ENCODE results near the gene GADD45A.
"Not testable (repeated sequence)": the region's sequence is repeated elsewhere in the genome, so short reads cannot be mapped to it uniquely, and the experiment has no call there.

Gene GADD45A

GRCh38 chr1:67719329-67720196, 34.6 kb downstream of the GADD45A start:
- DNase-seq (ENCODE audit: low read depth in 2 of 2): no peak

DNA sequence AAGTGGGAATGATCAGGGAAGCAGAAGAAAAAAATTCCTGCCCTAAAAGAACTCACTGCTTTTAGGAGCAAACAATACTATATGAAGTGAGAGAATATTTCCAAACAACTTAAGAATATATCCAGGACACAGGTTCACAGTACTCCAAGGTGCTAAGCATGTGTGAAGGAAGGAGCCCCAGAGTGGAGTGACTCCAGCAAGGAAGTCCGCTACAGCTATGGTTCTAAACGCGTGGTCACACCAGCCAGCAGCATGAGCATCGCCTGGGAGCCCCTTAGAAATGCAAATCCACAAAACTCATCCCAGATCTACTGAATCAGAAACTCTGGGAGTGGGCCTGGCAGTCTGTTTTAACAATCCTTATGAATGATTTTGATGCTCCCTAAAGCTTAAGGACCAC, 36.1 kb downstream of the GADD45A start:
- no peak for DNase-seq (ENCODE audit: low read depth in 2 of 2)

- no peak for DNase-seq (ENCODE audit: low read depth in 2 of 2)
These were observed 36.8 kb downstream of the GADD45A start for GRCh38 chr1:67721650-67722291.

DNA sequence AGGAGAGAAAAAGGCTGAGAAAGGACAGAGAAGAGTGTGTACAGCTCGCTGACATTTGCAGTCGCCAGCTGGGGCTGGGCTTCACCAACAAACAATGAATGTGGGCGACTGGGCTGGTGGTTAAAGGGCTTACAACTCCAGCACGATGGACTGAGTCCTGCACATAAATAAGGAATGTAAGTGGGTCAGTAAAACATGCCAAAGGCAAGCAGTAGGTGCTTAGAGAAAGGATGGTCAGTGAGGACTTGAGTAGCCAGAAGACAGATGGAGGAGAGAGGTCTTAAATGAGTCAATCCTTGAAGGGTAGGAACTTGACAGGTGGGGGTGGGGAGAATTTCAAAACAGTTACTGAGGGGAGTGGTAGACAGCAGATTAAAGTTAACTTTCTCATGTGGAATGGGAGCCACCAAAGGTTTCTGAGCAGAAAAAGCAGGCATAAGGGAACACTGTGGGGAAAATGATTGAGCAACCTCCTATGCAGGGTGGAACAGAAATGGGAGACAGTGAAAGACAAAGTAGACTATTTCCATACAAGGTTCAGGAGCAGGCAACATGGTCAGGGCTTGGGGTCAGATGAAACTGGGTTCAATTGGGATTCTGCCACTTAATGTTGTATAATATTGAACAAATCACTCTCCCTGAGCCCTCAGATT, 37.4 kb downstream of the GADD45A start:
- DNase-seq (ENCODE audit: low read depth in 2 of 2): no peak

DNA sequence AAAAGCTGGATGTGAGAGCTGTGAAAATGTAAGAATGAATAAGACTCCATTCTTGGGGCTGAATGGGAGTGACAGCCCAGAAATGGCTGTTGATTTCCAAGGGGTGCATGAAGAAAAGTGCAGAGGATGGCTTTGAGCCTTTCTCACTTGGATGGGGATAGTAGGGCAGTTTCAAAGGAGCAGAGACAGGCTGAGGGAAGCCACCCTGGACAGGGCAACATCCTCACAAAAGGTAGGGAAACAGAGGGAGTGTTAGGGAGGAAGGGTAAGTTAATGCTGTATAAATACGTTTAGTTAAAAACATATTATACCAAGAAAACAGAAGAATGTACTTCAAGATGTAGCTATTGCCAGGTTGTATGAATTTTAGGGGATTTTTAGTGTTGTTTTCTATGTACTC, 38.1 kb downstream of the GADD45A start:
- no peak for DNase-seq (ENCODE audit: low read depth in 2 of 2)

GRCh38 chr1:67723620-67724019, 38.6 kb downstream of the GADD45A start:
- no peak for DNase-seq (ENCODE audit: low read depth in 2 of 2)

DNA sequence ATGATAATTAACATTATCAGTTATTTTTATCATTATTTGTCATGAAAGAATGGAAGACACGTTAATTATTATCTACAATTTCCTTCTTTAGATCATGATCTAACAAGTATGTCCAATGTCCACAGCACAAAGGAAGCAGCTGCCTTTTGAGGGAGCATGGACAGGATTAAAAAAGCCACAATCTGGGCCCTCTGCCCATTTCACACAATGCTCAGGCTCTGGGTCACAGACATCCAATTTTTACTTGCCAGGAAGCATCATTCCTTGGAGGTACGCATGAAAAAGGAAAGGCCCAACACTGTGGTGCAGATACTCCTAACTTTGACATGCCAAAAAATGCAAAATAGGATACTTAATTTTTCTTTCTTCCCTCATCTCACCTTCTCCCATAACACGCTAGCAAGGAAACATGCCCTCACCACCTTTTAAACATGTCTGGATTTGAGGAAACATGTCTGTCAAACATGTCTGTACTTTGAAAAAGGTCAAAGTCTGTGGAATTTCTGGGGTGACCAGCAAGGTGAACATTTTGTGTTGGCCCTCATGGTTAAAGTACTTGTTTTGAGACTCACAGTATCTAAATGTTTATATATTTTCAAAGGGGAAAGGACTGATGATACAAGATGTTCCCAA, 40.0 kb downstream of the GADD45A start:
- peak; percentile 60 to 62 for DNase-seq (ENCODE audit: low read depth in 2 of 2)

DNA sequence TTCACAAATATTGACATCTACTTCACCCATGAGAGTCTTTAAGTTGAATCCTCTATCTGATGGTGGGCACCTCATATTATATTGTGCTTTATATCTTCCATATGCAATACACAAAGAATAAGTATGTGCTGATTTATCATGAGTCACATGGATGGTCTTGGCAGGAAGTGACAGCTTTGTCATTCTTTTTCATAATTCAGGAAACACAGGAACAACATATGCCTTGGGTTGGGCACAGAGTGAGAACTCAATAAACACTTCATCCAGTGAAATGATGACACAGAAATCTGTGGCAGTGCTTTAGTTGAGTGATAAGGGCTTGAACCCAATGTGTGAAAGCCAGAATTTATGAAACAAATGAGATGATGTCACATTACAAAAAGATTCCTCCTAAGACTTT, 41.2 kb downstream of the GADD45A start:
- DNase-seq (ENCODE audit: low read depth in 2 of 2): no peak

DNA sequence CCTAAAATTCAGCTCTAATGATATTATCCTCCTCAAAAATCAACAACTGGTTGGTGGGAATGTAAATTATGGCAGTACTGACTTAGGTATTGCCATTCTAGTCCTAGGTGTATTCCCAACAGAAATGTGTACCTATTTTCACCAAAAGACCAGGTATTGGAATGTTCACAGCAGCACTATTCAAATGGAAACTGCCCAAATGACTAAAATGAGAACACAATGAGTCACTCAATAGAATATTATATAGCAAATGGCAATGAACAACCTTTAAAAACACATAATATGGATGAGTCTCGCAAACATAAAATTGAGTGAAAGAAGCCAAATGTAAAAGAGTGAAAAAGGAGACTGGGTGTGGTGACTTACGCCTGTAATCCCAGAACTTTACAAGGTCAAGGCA, 44.9 kb downstream of the GADD45A start:
- no peak for DNase-seq (ENCODE audit: low read depth in 2 of 2)

DNA sequence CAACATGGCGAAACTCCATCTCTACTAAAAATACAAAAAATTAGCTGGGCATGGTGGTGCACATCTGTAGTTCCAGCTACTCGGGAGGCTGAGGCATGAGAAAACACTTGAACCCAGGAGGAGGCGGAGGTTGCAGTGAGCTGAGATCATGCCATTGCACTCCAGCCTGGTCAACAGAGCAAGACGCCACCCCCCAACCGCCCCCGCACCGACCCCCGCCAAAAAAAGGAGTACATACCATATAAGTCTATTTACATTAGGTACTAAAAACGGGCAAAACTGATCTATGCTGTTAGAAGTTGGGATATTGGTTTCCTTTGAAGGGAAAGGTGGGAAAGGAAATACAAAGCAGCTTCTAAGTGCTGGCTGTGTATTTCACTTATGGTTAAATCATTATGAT, 45.3 kb downstream of the GADD45A start:
- DNase-seq (ENCODE audit: low read depth in 2 of 2): not testable (repeated sequence)

DNA sequence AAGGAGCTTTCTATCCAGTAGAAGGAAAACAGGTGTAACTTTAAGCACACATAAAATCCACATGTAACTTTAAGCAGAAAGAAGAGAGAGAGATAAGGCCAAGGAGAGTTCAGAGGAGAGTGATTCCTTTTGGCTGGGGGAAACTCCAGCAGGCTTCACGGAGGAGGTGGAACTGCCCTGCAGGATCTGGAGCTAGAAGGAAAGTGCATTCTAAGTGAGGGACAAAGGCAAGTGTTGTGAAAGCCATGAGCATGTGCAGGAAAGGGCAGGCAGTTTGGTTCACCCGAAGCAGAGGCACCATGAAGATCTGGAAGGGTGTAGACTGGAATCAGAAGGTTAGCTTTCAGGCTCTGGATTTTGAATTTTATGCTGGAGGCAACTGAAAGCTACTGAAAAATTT, 46.3 kb downstream of the GADD45A start:
- no peak for DNase-seq (ENCODE audit: low read depth in 2 of 2)

DNA sequence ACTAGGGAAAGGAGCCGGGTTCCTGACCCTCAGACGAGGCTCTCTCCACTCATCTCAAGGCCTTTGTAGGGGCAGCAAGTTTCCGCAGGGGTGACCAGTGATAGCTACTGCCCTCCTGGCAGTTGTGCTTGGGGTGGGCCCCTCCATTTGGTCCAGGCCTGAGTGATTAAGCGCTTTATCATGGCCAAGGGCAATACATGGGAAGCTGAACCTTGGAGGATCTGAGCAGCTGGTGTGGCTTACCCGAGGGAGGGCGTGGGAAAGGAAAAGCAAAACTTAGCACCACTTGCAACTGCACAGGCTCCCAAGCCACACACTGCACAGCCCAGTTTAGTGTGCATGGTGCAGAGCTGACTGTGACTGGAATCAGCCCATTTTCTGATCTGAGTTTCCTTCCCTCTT, 47.8 kb downstream of the GADD45A start:
- no peak for DNase-seq (ENCODE audit: low read depth in 2 of 2)

- no peak for DNase-seq (ENCODE audit: low read depth in 2 of 2)
These were observed 48.8 kb downstream of the GADD45A start for GRCh38 chr1:67733681-67734322.

- no peak for DNase-seq (ENCODE audit: low read depth in 2 of 2)
These were observed 49.3 kb downstream of the GADD45A start for GRCh38 chr1:67734323-67734690.

DNA sequence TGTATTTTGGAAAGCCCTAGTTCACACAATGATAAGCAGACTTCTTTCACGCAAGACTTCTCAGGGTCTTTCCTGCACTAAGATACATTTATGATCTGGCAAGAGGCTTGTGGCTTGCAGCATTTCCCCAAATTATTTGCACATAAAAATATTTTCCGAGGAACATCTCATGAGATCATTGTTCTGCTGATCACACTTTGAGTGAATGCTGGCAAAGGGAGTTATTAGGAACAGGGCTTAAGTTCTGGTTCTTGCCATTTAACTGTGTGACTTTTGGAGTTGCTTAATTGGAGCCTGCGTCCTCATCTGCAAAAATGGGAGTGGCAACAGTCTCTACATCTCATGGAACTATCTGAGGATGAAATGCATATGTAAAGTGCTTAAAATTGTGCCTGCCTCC, 50.2 kb downstream of the GADD45A start:
- DNase-seq (ENCODE audit: low read depth in 2 of 2): no peak

- peak; percentile 64 to 69 for DNase-seq (ENCODE audit: low read depth in 2 of 2)
These were observed 51.0 kb downstream of the GADD45A start for GRCh38 chr1:67735806-67736627.

- DNase-seq (ENCODE audit: low read depth in 2 of 2): no peak
These were observed 51.7 kb downstream of the GADD45A start for GRCh38 chr1:67736750-67737149.

- DNase-seq (ENCODE audit: low read depth in 2 of 2): no peak
These were observed 52.9 kb downstream of the GADD45A start for GRCh38 chr1:67737875-67738274.

All from fibroblast of skin of left biceps (primary cell).